NCI-H2196 treated with DMSO at 0.1 percent for 48 hours (cell line): Measurements from ENCODE around the gene STK31.
"Not testable (repeated sequence)": the region's sequence is repeated elsewhere in the genome, so short reads cannot be mapped to it uniquely, and the experiment has no call there.

Experiments
- DNase-seq: peaks from one replicate; lab custom pipeline; 2025; ENCODE audit not compliant: unreplicated experiment; lab: John Stamatoyannopoulos, UW

Gene STK31

GRCh38 chr7:23788843-23789242 lies 78.8 kb downstream of the STK31 start:
- DNase-seq: no peak

- no peak for DNase-seq
These were observed 81.7 kb downstream of the STK31 start for GRCh38 chr7:23791721-23792120.

- DNase-seq: no peak
These were observed 92.8 kb downstream of the STK31 start for GRCh38 chr7:23802720-23803397.

GRCh38 chr7:23804707-23805106 lies 94.7 kb downstream of the STK31 start:
- no peak for DNase-seq

- DNase-seq: no peak
These were observed 98.4 kb downstream of the STK31 start for GRCh38 chr7:23808421-23808820.

GRCh38 chr7:23810099-23810498 lies 100.1 kb downstream of the STK31 start:
- DNase-seq: no peak

- no peak for DNase-seq
These were observed 101.5 kb downstream of the STK31 start for GRCh38 chr7:23811540-23811939.

GRCh38 chr7:23828125-23828524 lies 118.1 kb downstream of the STK31 start:
- DNase-seq: not testable (repeated sequence)

GRCh38 chr7:23832733-23833132 lies 122.7 kb downstream of the STK31 start:
- DNase-seq: not testable (repeated sequence)

- no peak for DNase-seq
These were observed 123.4 kb downstream of the STK31 start for GRCh38 chr7:23833405-23833804.

- not testable (repeated sequence) for DNase-seq
These were observed 134.8 kb downstream of the STK31 start for GRCh38 chr7:23844837-23845236.

GRCh38 chr7:23852135-23852534 lies 142.1 kb downstream of the STK31 start:
- no peak for DNase-seq

GRCh38 chr7:23852988-23853387 lies 143.0 kb downstream of the STK31 start:
- no peak for DNase-seq

- DNase-seq: peak; percentile 21
These were observed 153.3 kb downstream of the STK31 start for GRCh38 chr7:23863209-23863787.

- DNase-seq: no peak
These were observed 155.0 kb downstream of the STK31 start for GRCh38 chr7:23864973-23865372.

GRCh38 chr7:23873306-23873705 lies 163.3 kb downstream of the STK31 start:
- no peak for DNase-seq

- DNase-seq: not testable (repeated sequence)
These were observed 166.5 kb downstream of the STK31 start for GRCh38 chr7:23876526-23876925.
